ENCODE results near the gene ZNF649. TPM values are rescaled to one million over a fixed set of nuclear protein-coding genes. Genes with fewer than 3 reads are reported as not detected.

Gene ZNF649
- total and polyA plus RNA-seq, 2 of the 13 experiments (the other 11 are each of a cell fraction or from before 2014, with no cell fraction given): 3.0 to 13.4 TPM

GRCh38 chr19:51904331-51905165 lies at the start of gene ZNF649 (continued):
- TF ChIP-seq EP300 (IDR thresholded peaks at IDR 0.05; ENCODE audit: low read depth in 2 of 2, low read length in 2 of 2) (no peak), EP300 (CRISPR knock-in tag; IDR thresholded peaks at IDR 0.05; ENCODE audit: borderline replicate concordance) (no peak), GMEB2 (CRISPR knock-in tag; IDR thresholded peaks at IDR 0.05; ENCODE audit: low read depth) (no peak), MTF1 (CRISPR knock-in tag; IDR thresholded peaks at IDR 0.05) (no peak), RFXANK (CRISPR knock-in tag; IDR thresholded peaks at IDR 0.05) (no peak), PRMT3 (CRISPR knock-in tag; IDR thresholded peaks at IDR 0.05; ENCODE audit: borderline replicate concordance, low read depth) (no peak), ZNF44 (CRISPR knock-in tag; IDR thresholded peaks at IDR 0.05) (no peak), E2F2 (CRISPR knock-in tag; IDR thresholded peaks at IDR 0.05; ENCODE audit: borderline replicate concordance) (no peak), HNF4G (IDR thresholded peaks at IDR 0.05; ENCODE audit: borderline replicate concordance, low read depth, low read length) (no peak), HNF4G (CRISPR knock-in tag; IDR thresholded peaks at IDR 0.05; ENCODE audit: borderline replicate concordance, low read depth) (no peak), NR2F6 (IDR thresholded peaks at IDR 0.05) (no peak), NR2F6 (CRISPR knock-in tag; IDR thresholded peaks at IDR 0.05) (0 out of 2 replicates have a peak, but pooled peaks have one; percentile 19), TARDBP (CRISPR knock-in tag; IDR thresholded peaks at IDR 0.05) (no peak; the same call in 1 of the 2 replicates), TOE1 (CRISPR knock-in tag; IDR thresholded peaks at IDR 0.05) (no peak), SOX6 (IDR thresholded peaks at IDR 0.05) (no peak), SOX6 (CRISPR knock-in tag; IDR thresholded peaks at IDR 0.05) (no peak; the same call in 1 of the 2 replicates), ZBTB34 (CRISPR knock-in tag; IDR thresholded peaks at IDR 0.05) (no peak), ZNF180 (CRISPR knock-in tag; IDR thresholded peaks at IDR 0.05; ENCODE audit: borderline replicate concordance, low read depth) (no peak)
- TF ChIP-seq, protein P1, sequence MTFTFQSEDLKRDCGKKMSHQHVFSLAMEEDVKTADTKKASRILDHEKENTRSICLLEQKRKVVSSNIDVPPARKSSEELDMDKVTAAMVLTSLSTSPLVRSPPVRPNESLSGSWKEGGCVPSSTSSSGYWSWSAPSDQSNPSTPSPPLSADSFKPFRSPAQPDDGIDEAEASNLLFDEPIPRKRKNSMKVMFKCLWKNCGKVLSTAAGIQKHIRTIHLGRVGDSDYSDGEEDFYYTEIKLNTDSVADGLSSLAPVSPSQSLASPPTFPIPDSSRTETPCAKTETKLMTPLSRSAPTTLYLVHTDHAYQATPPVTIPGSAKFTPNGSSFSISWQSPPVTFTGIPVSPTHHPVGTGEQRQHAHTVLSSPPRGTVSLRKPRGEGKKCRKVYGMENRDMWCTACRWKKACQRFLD (CRISPR knock-in tag; IDR thresholded peaks at IDR 0.05; ENCODE audit: borderline replicate concordance): 0 out of 2 replicates have a peak, but pooled peaks have one; percentile 40
- TF ChIP-seq, protein P2, sequence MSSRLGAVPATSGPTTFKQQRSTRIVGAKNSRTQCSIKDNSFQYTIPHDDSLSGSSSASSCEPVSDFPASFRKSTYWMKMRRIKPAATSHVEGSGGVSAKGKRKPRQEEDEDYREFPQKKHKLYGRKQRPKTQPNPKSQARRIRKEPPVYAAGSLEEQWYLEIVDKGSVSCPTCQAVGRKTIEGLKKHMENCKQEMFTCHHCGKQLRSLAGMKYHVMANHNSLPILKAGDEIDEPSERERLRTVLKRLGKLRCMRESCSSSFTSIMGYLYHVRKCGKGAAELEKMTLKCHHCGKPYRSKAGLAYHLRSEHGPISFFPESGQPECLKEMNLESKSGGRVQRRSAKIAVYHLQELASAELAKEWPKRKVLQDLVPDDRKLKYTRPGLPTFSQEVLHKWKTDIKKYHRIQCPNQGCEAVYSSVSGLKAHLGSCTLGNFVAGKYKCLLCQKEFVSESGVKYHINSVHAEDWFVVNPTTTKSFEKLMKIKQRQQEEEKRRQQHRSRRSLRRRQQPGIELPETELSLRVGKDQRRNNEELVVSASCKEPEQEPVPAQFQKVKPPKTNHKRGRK (CRISPR knock-in tag; IDR thresholded peaks at IDR 0.05): no peak
- TF ChIP-seq, protein P3, sequence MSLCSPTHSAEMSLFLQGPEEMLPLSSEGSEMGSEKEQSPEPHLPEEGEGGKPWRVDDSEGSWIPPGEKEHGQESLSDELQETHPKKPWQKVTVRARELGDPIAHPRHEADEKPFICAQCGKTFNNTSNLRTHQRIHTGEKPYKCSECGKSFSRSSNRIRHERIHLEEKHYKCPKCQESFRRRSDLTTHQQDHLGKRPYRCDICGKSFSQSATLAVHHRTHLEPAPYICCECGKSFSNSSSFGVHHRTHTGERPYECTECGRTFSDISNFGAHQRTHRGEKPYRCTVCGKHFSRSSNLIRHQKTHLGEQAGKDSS (CRISPR knock-in tag; IDR thresholded peaks at IDR 0.05; ENCODE audit: borderline replicate concordance, low read depth): no peak
